NB4 (cell line): ENCODE data around the gene GABBR2.

ENCODE experiments used
- POLR2A ChIP-seq: IDR thresholded peaks from 2 replicates; pipeline ENCODE4 v1.6.1; 2011; ENCODE audit warnings: mild to moderate bottlenecking; ENCODE audit not compliant: insufficient read length; ENCODE audit errors: extremely low read depth
- TF ChIP-seq, protein P1 (sequence below): IDR thresholded peaks from one replicate; pipeline ENCODE4 v1.5.1; 2012; ENCODE audit warnings: low read depth, low read length

DNA sequence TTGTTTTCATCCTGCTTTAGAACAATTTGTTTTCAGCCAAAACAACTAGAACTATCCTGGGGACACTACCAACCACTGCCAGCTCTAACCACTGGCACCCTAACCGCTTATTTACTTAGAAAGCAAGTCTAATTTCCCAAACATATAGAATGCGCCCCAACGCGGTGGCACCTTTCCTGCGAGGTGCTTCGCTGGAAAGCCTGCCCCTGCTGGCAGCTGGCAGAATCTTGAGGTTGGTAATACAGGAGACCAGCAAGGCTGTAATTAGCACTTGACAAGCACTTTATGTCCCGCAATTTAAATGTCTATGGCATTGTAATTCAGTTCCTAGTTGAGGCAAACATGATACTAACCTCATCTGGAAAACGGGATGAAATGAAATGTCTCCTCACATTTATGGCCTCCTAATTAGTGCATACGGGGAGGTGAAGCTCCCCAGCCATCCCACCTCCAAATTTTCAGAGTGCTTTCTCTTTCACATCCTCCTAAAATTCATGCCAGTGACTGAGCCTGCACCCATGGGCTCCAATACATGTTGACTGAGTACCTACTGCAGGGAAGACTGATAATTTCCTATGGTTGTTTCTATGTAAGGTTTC is 30.4 kb downstream of the GABBR2 start:
- TF ChIP-seq, protein P1, sequence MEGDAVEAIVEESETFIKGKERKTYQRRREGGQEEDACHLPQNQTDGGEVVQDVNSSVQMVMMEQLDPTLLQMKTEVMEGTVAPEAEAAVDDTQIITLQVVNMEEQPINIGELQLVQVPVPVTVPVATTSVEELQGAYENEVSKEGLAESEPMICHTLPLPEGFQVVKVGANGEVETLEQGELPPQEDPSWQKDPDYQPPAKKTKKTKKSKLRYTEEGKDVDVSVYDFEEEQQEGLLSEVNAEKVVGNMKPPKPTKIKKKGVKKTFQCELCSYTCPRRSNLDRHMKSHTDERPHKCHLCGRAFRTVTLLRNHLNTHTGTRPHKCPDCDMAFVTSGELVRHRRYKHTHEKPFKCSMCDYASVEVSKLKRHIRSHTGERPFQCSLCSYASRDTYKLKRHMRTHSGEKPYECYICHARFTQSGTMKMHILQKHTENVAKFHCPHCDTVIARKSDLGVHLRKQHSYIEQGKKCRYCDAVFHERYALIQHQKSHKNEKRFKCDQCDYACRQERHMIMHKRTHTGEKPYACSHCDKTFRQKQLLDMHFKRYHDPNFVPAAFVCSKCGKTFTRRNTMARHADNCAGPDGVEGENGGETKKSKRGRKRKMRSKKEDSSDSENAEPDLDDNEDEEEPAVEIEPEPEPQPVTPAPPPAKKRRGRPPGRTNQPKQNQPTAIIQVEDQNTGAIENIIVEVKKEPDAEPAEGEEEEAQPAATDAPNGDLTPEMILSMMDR, result peak; percentile 49
- no peak for TF ChIP-seq POLR2A
